HG03354 (cell line): ENCODE data around the gene GNPAT.
"Not testable (repeated sequence)": the region's sequence is repeated elsewhere in the genome, so short reads cannot be mapped to it uniquely, and the experiment has no call there.

Source experiments
- ATAC-seq: cut with Tn5 transposase; IDR thresholded peaks from one replicate; pipeline ENCODE4 v1.9.1; 2021; ENCODE audit warnings: mild to moderate bottlenecking; ENCODE audit not compliant: unreplicated experiment, poor library complexity, severe bottlenecking

The GNPAT gene

GRCh38 chr1:231211005-231211857 lies 29.8 kb upstream of the GNPAT start:
- peak; percentile 87 for ATAC-seq

DNA sequence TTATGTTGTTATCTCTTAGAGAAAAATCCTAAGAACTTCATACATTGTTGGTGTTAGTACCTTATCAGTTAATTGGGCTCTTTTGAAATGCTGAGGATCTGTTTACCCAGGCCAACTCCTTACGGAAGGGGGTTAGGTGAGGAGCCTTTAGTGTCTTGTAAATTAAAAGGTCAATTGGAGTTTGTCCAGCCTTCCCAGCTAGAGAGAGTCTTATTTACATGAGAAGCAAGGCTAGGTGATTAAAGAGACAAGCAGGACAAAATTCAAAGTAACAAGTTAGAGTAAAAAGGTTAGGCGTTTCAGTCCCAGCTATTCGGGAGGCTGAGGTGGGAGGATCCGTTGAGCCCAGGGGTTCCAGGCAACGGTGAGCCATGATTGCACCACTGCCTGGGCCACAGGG lies 28.7 kb upstream of the GNPAT start:
- ATAC-seq, result not testable (repeated sequence)

- no peak for ATAC-seq
Observed at GRCh38 chr1:231213831-231214573, 27.0 kb upstream of the GNPAT start.

DNA sequence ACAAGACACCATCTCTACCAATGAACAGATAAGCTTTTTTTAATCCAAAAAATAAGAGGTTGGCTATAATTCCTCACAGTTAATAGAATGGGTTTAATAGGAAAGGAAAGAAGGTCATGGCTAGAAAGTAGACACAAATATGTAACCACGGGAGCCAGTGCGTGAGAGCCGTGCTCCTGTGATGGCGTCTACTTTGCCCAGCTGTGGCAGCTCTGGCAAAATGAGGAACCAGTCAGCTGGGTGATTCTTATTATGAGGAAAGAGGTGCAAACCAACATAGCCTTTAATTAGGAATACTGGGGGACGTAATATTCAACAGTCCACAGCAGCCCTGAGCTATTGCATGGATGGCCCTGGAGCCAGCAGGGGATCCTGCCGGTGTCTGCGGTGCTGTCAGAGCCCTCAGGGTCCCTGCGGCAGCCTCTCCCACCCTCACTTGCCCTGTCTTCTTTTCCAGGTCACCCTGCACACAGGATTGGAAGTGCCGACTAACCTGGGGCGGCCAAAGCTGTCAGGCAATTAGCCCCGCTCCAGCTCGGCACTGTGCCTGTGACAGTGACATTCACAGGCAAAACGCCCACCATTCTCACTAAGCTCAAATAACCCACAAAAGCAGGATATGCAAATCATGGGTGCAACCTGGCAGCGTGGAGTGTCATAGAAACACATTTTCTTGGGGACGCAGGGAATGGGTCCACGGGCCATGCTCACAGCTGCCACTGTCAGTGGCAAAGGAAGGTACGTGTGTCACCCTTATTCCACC lies 25.9 kb upstream of the GNPAT start:
- peak; percentile 29 for ATAC-seq

DNA sequence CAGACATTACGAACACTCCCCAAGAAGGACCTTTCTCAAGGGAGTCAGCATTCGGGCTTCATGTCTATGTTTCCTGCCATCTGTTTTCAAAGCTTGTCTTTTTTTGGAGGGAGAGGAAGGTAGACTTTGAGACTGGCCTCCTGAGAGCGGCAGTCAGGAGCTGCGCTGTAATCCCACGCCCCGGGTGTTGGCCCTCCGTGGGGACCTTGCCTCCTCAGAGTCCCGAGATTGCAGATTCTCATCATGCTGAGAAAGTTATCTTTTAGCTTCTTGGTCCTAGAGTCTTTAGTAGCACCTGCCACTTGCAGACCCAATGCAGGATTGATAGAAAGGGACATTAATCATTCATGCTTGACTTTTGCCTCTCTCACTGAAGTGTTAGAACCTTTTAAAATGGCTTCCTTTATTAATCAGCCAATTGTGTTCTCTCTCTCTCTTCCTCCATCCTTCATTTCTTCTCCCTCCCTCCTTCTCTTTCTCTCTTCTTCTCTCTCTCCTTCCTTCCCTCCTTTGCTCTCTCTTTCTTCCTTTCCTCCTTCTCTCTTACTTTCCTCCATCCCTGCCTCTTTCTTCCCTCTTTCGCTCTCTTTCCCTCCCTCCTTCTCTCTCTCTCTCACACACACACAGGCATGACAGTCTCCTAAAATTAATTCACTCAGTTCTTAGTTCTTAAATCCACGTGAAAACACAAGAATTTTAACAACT lies 25.2 kb upstream of the GNPAT start:
- peak; percentile 7 for ATAC-seq

GRCh38 chr1:231216498-231216897 lies 24.5 kb upstream of the GNPAT start:
- no peak for ATAC-seq

DNA sequence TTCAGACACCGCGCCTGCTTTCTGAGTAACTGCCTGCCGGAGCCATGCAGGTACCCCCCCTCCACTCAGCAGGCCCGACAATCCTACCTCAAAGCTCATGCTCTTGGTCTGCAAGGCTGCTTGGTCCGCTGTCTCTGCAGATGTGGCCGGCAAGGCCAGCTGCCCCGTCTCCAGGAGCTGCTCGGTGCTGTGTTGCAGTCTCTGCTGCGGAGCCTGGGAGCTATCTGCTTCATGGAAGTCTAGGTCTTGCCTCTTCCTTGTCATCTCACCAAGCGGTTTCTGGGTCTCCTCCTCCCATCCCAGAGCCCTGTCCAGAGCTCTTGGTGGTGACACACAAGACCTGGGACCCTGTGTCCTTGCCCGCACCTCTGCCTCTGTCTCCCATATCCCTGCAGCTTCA lies 24.0 kb upstream of the GNPAT start:
- ATAC-seq, result no peak

GRCh38 chr1:231218078-231218477 lies 22.9 kb upstream of the GNPAT start:
- ATAC-seq, result no peak

- no peak for ATAC-seq
Observed at GRCh38 chr1:231219422-231220401, 21.3 kb upstream of the GNPAT start.

- no peak for ATAC-seq
Observed at GRCh38 chr1:231220801-231221200, 20.2 kb upstream of the GNPAT start.

GRCh38 chr1:231226156-231226555 lies 14.9 kb upstream of the GNPAT start:
- ATAC-seq, result no peak

GRCh38 chr1:231231511-231231910 lies 9.5 kb upstream of the GNPAT start:
- ATAC-seq, result no peak

DNA sequence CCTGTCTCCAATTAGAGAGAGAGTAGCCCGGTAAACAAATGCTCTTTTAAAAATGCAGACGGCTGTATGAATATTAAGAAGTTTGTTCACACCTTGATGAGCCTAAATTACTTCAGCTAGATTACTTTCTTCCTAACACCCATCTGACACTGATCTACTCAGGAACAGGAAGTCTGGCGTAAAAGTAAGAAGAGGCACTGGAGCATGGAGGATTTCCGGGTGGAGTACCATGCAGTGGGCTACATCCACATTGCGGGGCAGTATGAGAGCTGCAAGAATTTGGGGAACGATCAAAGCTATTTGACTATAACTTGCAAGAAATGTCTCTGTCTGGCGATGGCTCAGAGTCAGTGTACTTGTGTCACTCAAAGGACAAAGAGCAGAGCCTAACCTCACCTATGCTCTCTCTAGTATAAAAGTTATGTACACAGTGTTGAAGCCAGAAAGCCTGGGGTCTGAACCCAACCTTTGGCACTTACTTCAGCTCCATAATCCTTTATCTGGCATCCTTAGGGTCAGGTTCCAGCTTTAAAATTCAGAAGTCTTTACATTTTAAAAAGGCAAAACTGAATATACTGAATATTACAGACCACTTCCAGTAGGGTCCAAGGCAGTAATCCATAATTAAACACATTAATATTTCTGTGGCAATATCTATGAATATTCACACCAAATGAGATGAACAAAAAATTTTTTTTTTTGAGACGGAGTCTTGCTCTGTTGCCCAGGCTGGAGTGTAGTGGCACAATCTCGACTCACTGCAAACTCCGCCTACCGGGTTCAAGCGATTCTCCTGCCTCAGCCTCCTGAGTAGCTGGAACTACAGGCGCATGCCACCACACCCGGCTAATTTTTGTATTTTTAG lies 7.9 kb upstream of the GNPAT start:
- peak; percentile 87 for ATAC-seq

DNA sequence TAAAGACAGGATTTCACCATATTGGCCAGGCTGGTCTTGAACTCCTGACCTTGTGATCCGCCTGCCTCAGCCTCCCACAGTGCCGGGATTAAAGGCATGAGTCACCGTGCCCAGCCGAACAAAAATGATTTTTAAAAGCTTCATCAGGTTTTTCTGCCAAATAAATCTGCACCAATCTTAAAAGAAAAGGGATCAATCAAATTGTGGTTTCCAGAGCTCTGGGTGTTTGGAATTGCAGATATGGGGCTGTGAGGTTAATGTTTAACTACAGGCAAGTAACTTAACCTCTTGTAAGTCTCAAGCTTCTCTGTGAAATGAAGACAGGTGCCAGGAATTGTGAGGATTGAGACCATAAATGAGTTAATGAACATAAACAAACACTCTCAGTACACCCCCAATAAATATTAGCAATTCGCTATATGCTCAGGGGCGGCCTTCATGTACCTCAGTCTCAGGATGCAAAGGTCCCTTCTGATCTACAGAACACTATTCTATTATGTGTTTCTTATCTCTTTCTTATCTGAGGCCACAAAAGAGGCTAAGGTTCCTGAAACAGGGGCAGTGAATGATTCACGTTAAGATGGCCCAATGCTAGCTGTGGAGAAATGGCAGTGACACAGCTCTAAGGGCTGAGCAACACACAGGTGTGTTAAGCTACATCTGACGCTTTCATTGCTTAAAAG lies 7.1 kb upstream of the GNPAT start:
- ATAC-seq, result no peak

GRCh38 chr1:231234506-231234905 lies 6.5 kb upstream of the GNPAT start:
- ATAC-seq, result no peak

GRCh38 chr1:231235526-231236207 lies 5.3 kb upstream of the GNPAT start:
- no peak for ATAC-seq

GRCh38 chr1:231236208-231236591 lies 4.8 kb upstream of the GNPAT start:
- ATAC-seq, result no peak
